ENCODE results near the gene FCHSD1.

FCHSD1 gene

GRCh38 chr5:141608557-141608956 is 42.7 kb downstream of the FCHSD1 start:
- H3K27ac Mint-ChIP-seq: peak overlapping the region; percentile 76
- peaks cover 53% of the 10 kb centered on the region for H3K36me3 Mint-ChIP-seq (ENCODE audit: low read depth)
- peaks cover 74% of the 10 kb centered on the region for H3K4me1 Mint-ChIP-seq (ENCODE audit: low read depth)
- no peak for DNase-seq (ENCODE audit: low spot score)
- H3K9me3 Mint-ChIP-seq: no peaks in the 10 kb centered on the region
- H3K4me3 Mint-ChIP-seq: peak overlapping the region; percentile 64
- no peaks in the 10 kb centered on the region for H3K27me3 Mint-ChIP-seq (ENCODE audit: low read depth)

- DNase-seq (ENCODE audit: low spot score): no peak
- H3K4me1 Mint-ChIP-seq (ENCODE audit: low read depth): peaks cover 72% of the 10 kb centered on the region
- H3K36me3 Mint-ChIP-seq (ENCODE audit: low read depth): peaks cover 50% of the 10 kb centered on the region
- peak overlapping the region; percentile 74 for H3K4me3 Mint-ChIP-seq
- H3K27me3 Mint-ChIP-seq (ENCODE audit: low read depth): no peaks in the 10 kb centered on the region
- peak overlapping the region; percentile 90 for H3K27ac Mint-ChIP-seq
- no peaks in the 10 kb centered on the region for H3K9me3 Mint-ChIP-seq
Measured at GRCh38 chr5:141608046-141608445, 43.2 kb downstream of the FCHSD1 start.

DNA sequence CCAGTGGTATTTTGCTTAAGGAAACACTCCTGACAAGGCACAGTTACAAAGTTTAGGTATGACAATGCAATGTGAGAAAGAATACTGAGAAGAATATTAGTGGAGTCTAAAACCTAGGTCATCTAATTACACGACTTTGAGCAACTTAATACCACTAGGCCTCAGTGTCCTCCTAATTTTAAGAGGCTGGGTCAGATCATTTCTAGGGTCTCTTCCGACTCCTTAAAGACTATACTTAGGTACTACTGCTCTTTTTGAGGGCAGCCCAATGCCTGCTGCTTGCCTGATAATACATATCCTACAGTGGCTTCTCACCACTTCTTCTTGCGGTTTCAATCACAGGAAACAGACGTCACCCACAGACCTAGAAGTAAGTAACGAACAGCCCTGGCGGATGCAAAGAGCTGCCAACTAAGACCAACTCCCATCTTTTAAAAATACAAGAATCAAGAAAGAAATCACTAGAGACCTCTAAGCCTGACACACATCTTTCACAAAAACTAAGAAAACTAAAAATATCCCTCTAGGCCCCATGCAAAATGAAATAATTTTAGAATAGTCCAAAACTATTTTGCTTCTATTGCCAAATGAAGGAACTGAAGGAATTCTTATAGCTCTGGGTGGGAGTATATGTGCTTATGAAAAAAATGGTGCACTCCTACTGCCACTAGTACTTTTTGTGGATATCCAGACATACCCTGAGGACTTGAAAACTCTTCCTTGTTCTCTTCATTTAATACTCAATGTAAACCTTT is 45.5 kb downstream of the FCHSD1 start:
- Mint-ChIP-seq H3K27me3 (ENCODE audit: low read depth) (no peaks in the 10 kb centered on the region), H3K36me3 (ENCODE audit: low read depth) (peaks cover 38% of the 10 kb centered on the region), H3K9me3 (no peaks in the 10 kb centered on the region), H3K27ac (peak overlapping the region; percentile 90), H3K4me1 (ENCODE audit: low read depth) (peaks cover 71% of the 10 kb centered on the region), H3K4me3 (peak overlapping the region; percentile 74)
- DNase-seq (ENCODE audit: low spot score): peak; percentile 76

DNA sequence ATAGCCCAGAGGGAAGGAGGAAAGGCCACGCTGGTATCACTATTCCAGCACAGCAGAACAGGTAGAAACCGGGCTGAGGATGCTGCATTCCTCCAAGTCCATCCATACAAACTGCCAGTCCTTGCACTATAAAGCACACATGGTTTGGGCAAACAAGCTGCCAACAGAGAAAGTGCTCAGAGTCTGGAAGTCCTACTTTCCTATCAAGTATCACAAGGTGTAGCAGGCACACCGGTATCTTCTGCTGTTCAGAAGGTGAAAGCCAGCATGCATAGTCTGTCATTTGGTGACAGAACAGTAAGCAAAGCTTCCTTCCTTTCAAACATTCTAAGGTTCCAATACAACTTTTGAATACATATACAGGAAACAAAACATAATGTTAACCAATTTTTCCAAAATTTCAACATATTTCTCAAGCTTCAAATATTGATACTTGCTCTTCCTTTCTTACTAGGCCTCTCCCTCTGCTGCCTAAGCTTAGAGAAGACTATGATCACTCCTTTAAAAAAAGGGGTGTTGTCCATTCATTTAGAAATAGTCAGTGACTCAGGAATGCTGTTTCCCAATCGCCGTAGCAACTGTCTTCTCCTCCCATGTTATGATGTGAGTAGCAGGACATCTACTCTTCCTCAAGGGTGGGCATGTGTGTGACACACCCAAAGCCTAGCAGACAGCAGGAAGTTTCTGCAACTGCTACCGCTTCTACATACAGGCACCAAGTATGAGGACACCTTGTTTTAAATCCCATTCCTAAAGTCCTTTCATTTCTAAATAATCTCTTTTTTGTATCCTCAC is 47.1 kb downstream of the FCHSD1 start:
- H3K27me3 Mint-ChIP-seq (ENCODE audit: low read depth): no peaks in the 10 kb centered on the region
- peaks cover 78% of the 10 kb centered on the region for H3K4me1 Mint-ChIP-seq (ENCODE audit: low read depth)
- peaks cover 28% of the 10 kb centered on the region for H3K36me3 Mint-ChIP-seq (ENCODE audit: low read depth)
- no peaks in the 10 kb centered on the region for H3K9me3 Mint-ChIP-seq
- H3K27ac Mint-ChIP-seq: peak overlapping the region; percentile 90
- peak overlapping the region; percentile 80 for H3K4me3 Mint-ChIP-seq
- no peak for DNase-seq (ENCODE audit: low spot score)

- no peak for DNase-seq (ENCODE audit: low spot score)
- Mint-ChIP-seq H3K4me3 (peak overlapping the region; percentile 65), H3K4me1 (ENCODE audit: low read depth) (peaks cover 80% of the 10 kb centered on the region), H3K27me3 (ENCODE audit: low read depth) (no peaks in the 10 kb centered on the region), H3K27ac (peak overlapping the region; percentile 85), H3K9me3 (no peaks in the 10 kb centered on the region), H3K36me3 (ENCODE audit: low read depth) (peaks cover 21% of the 10 kb centered on the region)
Measured at GRCh38 chr5:141602606-141603005, 48.6 kb downstream of the FCHSD1 start.

GRCh38 chr5:141598391-141599345 is 52.5 kb downstream of the FCHSD1 start:
- Mint-ChIP-seq H3K9me3 (no peaks in the 10 kb centered on the region), H3K36me3 (ENCODE audit: low read depth) (peaks cover 20% of the 10 kb centered on the region), H3K27me3 (ENCODE audit: low read depth) (no peaks in the 10 kb centered on the region), H3K4me1 (ENCODE audit: low read depth) (peaks cover 63% of the 10 kb centered on the region), H3K4me3 (peak overlapping the region; percentile 51), H3K27ac (peak overlapping the region; percentile 63)
- no peak for DNase-seq (ENCODE audit: low spot score)

DNA sequence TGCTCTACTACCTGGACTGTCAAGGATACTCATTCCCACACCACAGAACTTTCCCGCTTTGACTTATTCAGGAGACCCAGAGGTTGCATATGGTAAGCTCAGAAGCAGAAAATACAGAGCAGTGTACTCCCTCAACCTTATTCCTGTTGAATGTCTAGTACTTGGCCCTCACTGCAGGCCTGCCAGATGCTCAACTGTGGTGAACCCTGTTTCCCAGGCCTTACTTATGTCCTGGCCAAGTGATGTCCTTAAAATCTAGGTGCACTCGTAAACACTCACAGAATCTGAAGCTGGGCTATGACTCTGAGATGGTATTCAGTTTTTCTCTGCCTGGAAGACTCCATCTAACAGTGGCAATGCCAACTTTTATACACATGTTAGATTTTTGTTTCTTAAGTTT is 53.4 kb downstream of the FCHSD1 start:
- H3K27me3 Mint-ChIP-seq (ENCODE audit: low read depth): no peaks in the 10 kb centered on the region
- peaks cover 60% of the 10 kb centered on the region for H3K4me1 Mint-ChIP-seq (ENCODE audit: low read depth)
- DNase-seq (ENCODE audit: low spot score): no peak
- no peak overlapping the region for H3K27ac Mint-ChIP-seq
- no peaks in the 10 kb centered on the region for H3K9me3 Mint-ChIP-seq
- peak overlapping the region; percentile 14 for H3K4me3 Mint-ChIP-seq
- H3K36me3 Mint-ChIP-seq (ENCODE audit: low read depth): peaks cover 19% of the 10 kb centered on the region

GRCh38 chr5:141597394-141597793 is 53.8 kb downstream of the FCHSD1 start:
- H3K27ac Mint-ChIP-seq: peak overlapping the region; percentile 35
- peak overlapping the region; percentile 41 for H3K4me3 Mint-ChIP-seq
- H3K36me3 Mint-ChIP-seq (ENCODE audit: low read depth): peaks cover 16% of the 10 kb centered on the region
- DNase-seq (ENCODE audit: low spot score): no peak
- peaks cover 60% of the 10 kb centered on the region for H3K4me1 Mint-ChIP-seq (ENCODE audit: low read depth)
- H3K27me3 Mint-ChIP-seq (ENCODE audit: low read depth): no peaks in the 10 kb centered on the region
- H3K9me3 Mint-ChIP-seq: no peaks in the 10 kb centered on the region

GRCh38 chr5:141596867-141597266 is 54.4 kb downstream of the FCHSD1 start:
- no peak for DNase-seq (ENCODE audit: low spot score)
- peaks cover 20% of the 10 kb centered on the region for H3K36me3 Mint-ChIP-seq (ENCODE audit: low read depth)
- no peak overlapping the region for H3K4me3 Mint-ChIP-seq
- no peaks in the 10 kb centered on the region for H3K27me3 Mint-ChIP-seq (ENCODE audit: low read depth)
- peak overlapping the region; percentile 9 for H3K27ac Mint-ChIP-seq
- no peaks in the 10 kb centered on the region for H3K9me3 Mint-ChIP-seq
- peaks cover 61% of the 10 kb centered on the region for H3K4me1 Mint-ChIP-seq (ENCODE audit: low read depth)

GRCh38 chr5:141590127-141590526 is 61.1 kb downstream of the FCHSD1 start:
- no peak overlapping the region for H3K27ac Mint-ChIP-seq

More at GRCh38 chr5:141590127-141590526, 61.1 kb downstream of the FCHSD1 start:
- peaks cover 36% of the 10 kb centered on the region for H3K36me3 Mint-ChIP-seq (ENCODE audit: low read depth)
- H3K9me3 Mint-ChIP-seq: no peaks in the 10 kb centered on the region
- no peaks in the 10 kb centered on the region for H3K27me3 Mint-ChIP-seq (ENCODE audit: low read depth)
- no peak overlapping the region for H3K4me3 Mint-ChIP-seq
- no peak for DNase-seq (ENCODE audit: low spot score)
- peaks cover 29% of the 10 kb centered on the region for H3K4me1 Mint-ChIP-seq (ENCODE audit: low read depth)

Data from T-helper 2 cell treated with Interferon-gamma antibody and Interleukin-4, amounts not matched to agents 5 μg/mL and 100 μg/mL, for 36 hours (primary cell).